ENCODE data around the gene DYTN.
A peak's percentile ranks its signal among the peaks of the same experiment; 100 is the strongest.
"Not testable (repeated sequence)": the region's sequence is repeated elsewhere in the genome, so short reads cannot be mapped to it uniquely, and the experiment has no call there.

The DYTN gene

DNA sequence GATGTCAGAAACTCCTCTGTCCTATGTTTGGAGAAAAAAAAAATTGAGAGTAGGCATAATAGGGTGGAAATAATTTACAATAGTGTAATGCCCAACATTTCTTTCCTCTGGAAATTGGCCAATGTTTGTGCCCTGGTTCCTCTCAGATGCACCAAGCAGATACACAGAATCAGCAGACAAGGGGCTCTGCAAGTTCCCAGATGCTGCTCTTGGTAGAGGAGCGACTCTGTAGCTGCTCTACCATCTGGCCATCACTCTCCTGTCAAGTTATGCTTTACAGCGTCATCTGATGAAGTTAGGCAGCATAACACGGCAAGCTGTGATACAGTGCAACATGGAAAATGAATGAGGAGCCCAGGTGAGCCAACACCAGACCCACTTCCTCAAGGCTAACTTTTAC is 1.6 kb downstream of the DYTN start:
- POLR2A ChIA-PET = no interaction called here

DNA sequence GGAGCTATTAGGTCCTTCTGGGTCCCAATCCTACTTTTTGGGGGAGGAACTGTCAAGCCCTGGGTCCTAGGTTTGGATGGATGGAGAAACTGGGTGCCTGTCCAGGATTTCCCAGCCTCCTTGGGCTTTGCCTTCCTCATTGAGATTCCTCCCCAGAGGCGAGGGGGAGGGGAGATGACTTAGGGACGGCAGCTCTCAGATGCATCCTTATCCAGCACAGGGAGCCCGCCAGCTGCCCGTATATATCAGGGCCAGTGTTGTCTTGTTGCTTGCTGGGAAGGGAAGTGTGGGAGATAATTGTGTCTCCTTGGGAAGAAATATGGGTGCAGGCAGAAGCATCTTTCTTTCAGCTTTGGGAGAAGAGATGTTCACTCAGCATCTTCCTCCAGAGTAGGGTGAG is 3.0 kb downstream of the DYTN start:
- DNase-seq (ENCODE audit: extremely low spot score); POLR2A ChIA-PET; CTCF ChIA-PET: not testable (repeated sequence)

More for the DNA sequence above, 1.6 kb downstream of the DYTN start:
- TF ChIP-seq SUZ12 (IDR thresholded peaks at IDR 0.05) (no peak), ELF4 (IDR thresholded peaks at IDR 0.05) (no peak), ARNT (IDR thresholded peaks at IDR 0.05) (no peak), ZNF384 (IDR thresholded peaks at IDR 0.05) (no peak), FOXK2 (IDR thresholded peaks at IDR 0.05) (no peak), TARDBP (IDR thresholded peaks at IDR 0.05) (no peak), FOXM1 (IDR thresholded peaks at IDR 0.05; ENCODE audit: borderline replicate concordance) (no peak), NFRKB (IDR thresholded peaks at IDR 0.05) (no peak), LEF1 (IDR thresholded peaks at IDR 0.05; ENCODE audit: borderline replicate concordance) (no peak), SP1 (IDR thresholded peaks at IDR 0.05) (no peak)
- TF ChIP-seq, protein P1, sequence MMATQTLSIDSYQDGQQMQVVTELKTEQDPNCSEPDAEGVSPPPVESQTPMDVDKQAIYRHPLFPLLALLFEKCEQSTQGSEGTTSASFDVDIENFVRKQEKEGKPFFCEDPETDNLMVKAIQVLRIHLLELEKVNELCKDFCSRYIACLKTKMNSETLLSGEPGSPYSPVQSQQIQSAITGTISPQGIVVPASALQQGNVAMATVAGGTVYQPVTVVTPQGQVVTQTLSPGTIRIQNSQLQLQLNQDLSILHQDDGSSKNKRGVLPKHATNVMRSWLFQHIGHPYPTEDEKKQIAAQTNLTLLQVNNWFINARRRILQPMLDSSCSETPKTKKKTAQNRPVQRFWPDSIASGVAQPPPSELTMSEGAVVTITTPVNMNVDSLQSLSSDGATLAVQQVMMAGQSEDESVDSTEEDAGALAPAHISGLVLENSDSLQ (IDR thresholded peaks at IDR 0.05) = no peak
- CTCF ChIA-PET = no interaction called here
- no peak for DNase-seq (ENCODE audit: extremely low spot score)

DNA sequence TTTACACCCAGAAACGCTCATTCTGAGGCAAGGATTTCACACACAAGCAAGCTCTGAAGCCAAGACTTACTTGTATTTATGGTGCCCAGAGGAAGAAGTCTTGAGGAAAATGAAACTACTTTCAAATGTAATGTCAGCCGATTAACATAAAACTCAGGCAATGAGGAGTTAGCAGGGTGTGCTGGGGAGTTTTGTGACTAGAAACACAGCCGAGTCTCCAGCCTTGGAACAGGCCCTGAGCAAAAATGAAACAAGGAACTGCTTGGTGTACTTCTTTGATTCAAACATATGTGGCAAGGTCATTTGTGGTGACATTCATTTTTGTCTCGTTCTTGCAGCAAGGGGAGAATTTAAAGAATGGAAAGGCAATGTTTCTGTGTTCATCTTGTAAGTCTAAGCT is 4.5 kb downstream of the DYTN start:
- CTCF ChIA-PET = no interaction called here
- DNase-seq (ENCODE audit: extremely low spot score) = no peak
- no peak for TF ChIP-seq FOXK2 (IDR thresholded peaks at IDR 0.05)
- POLR2A ChIA-PET = no interaction called here

DNA sequence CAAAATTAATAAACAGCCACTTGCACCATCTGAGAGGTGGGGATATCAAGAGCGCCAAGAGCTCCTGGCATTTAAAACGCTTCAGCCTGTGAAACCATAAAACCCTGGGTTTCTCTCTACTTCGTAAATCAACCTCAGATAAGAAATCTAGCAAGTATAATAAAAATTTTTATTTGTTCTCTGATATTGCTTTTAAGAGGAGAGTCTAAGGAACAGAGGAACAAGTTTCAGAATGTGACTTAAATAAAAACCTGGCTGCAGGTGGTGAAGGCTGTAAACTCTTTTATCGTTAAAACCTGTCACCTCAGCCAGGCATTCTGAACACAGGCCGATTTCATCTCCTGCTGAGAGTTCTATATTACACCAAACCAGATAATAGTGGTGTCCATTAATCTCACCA is 9.9 kb downstream of the DYTN start:
- TF ChIP-seq FOXA1 (IDR thresholded peaks at IDR 0.05) (no peak), CTBP1 (IDR thresholded peaks at IDR 0.05; ENCODE audit: borderline replicate concordance) (peak; percentile 26; the same call in 1 of the 2 replicates), BHLHE40 (IDR thresholded peaks at IDR 0.05; ENCODE audit: borderline replicate concordance) (no peak), L3MBTL2 (conservative IDR thresholded peaks at IDR 0.05) (no peak), ZNF384 (IDR thresholded peaks at IDR 0.05) (no peak)
- TF ChIP-seq, protein P1 (IDR thresholded peaks at IDR 0.05) = peak; percentile 67; the same call in 1 of the 2 replicates
- CTCF ChIA-PET = interaction anchor here (0.5 kb wide), 1 partner anchor 61 kb away, joined by 5 read pairs; no protein-coding TSS in a partner anchor
- DNase-seq (ENCODE audit: extremely low spot score) = no peak
- POLR2A ChIA-PET = no interaction called here

DNA sequence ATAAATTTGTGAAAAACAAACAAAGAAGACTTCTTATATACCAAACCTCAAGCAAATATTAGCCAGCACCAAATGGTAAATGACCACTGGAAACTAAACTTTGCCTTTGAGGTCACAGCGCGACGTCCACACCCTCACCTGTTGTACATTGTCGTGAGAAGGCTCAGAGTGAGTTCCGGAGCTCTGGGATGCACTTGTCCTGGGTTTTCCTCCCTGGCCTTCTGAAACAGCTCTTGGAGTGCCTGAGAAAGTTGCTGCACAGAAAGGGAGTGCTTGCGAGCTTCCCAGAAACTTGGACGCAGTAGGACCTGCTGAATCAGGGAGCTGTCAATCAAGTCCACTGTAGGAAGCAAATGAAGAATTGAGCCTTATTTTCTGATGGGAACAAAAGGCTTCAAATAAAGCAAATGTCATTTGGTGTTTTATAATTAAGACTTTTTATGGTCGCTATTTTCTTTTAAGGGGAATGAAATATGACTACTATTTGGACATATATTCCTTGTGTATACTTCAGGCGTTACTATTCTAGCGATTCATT is 11.0 kb downstream of the DYTN start:
- TF ChIP-seq CTBP1 (IDR thresholded peaks at IDR 0.05; ENCODE audit: borderline replicate concordance) (no peak), SUZ12 (IDR thresholded peaks at IDR 0.05) (no peak), FOXM1 (IDR thresholded peaks at IDR 0.05; ENCODE audit: borderline replicate concordance) (no peak), BHLHE40 (IDR thresholded peaks at IDR 0.05; ENCODE audit: borderline replicate concordance) (no peak)
- TF ChIP-seq, protein P1 (IDR thresholded peaks at IDR 0.05) = peak; percentile 91
- ChIA-PET CTCF (no interaction called here), POLR2A (no interaction called here)
- DNase-seq (ENCODE audit: extremely low spot score) = no peak

DNA sequence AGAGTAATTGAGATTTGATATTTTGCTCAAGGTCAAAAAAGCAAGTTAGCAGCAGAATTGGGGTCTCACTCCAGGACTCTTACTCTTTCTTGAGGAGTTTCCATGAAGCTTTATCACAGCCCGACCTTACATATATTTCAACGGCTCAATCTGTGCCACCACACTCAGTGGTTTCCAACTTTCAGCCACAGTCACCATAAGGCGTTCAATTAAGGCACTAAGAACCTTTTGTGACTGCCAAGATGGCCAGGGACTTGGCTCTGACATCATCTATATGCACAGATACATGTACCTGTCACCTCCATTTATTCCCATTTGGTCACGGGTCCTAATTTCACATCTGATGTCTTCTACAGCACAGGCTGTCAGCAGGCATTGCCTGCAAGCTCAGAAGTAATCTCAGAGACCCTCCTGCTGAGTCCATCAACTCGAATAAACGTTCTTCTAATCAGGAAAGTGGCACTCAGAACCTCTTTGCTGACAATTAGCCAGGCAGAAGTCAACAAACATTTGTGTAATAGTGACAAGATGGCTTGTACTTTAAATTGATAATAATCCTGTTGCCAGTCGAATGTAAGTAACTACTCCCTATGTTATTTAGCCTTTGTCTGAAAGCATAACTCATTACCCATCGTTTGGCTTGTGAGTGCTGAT is 16.1 kb downstream of the DYTN start:
- TF ChIP-seq BHLHE40 (IDR thresholded peaks at IDR 0.05; ENCODE audit: borderline replicate concordance) (no peak), SP1 (IDR thresholded peaks at IDR 0.05) (no peak), CTBP1 (IDR thresholded peaks at IDR 0.05; ENCODE audit: borderline replicate concordance) (no peak), FOXA1 (IDR thresholded peaks at IDR 0.05) (no peak), ELF4 (IDR thresholded peaks at IDR 0.05) (no peak), SUZ12 (IDR thresholded peaks at IDR 0.05) (no peak), ARNT (IDR thresholded peaks at IDR 0.05) (no peak), L3MBTL2 (conservative IDR thresholded peaks at IDR 0.05) (no peak), FOXM1 (IDR thresholded peaks at IDR 0.05; ENCODE audit: borderline replicate concordance) (no peak), ZNF384 (IDR thresholded peaks at IDR 0.05) (no peak), LEF1 (IDR thresholded peaks at IDR 0.05; ENCODE audit: borderline replicate concordance) (no peak), FOXK2 (IDR thresholded peaks at IDR 0.05) (no peak)
- TF ChIP-seq, protein P1 (IDR thresholded peaks at IDR 0.05) = no peak; the same call in 1 of the 2 replicates
- ChIA-PET CTCF (no interaction called here), POLR2A (no interaction called here)
- peak; percentile 18 for DNase-seq (ENCODE audit: extremely low spot score)

DNA sequence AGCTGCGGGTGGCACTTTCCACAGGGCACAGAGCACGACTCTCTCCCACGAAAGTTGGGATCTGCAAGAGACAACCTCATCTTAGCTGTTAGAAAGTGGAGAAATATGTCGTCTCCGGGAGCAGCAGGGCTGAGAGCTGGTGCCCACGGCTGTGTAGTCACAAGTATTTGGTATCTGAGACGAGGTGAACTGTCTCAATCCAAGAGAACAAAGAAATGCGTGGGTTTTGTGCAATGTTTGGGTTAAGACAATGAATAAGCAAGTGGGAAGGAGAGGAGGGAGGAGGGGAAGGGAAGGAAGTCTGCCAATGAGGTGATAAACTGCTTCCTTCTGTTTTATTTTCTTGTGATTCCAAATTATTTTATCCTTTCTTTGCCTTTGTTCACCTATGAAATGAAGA is 18.0 kb downstream of the DYTN start:
- POLR2A ChIA-PET = no interaction called here
- DNase-seq (ENCODE audit: extremely low spot score) = no peak
- TF ChIP-seq ELF4 (IDR thresholded peaks at IDR 0.05) (no peak), CTBP1 (IDR thresholded peaks at IDR 0.05; ENCODE audit: borderline replicate concordance) (no peak), NFRKB (IDR thresholded peaks at IDR 0.05) (no peak), FOXM1 (IDR thresholded peaks at IDR 0.05; ENCODE audit: borderline replicate concordance) (no peak), LEF1 (IDR thresholded peaks at IDR 0.05; ENCODE audit: borderline replicate concordance) (no peak), FOXK2 (IDR thresholded peaks at IDR 0.05) (no peak), TARDBP (IDR thresholded peaks at IDR 0.05) (no peak), BHLHE40 (IDR thresholded peaks at IDR 0.05; ENCODE audit: borderline replicate concordance) (no peak)
- CTCF ChIA-PET = interaction anchor here (0.6 kb wide), 1 partner anchor 167 kb away, joined by 3 read pairs; no protein-coding TSS in a partner anchor
